DOHH2 (cell line): ENCODE data around the gene CORO2B.

ENCODE experiments used
- H3F3A ChIP-seq: fragments of 200-600 bp; sonication (generic), shearing (Covaris generic); 2 replicates; pipeline ENCODE4 v1.6.0; 2016; ENCODE audit warnings: antibody characterized with exemption, mild to moderate bottlenecking; ENCODE audit not compliant: control insufficient read depth, insufficient read depth
- H3K27ac ChIP-seq: fragments of 200-600 bp; sonication (generic); 2 replicates; pipeline ENCODE4 v1.5.1; 2014; ENCODE audit warnings: low read depth, mild to moderate bottlenecking, low read length, moderate library complexity
- H3K27me3 ChIP-seq: fragments of 200-600 bp; sonication (generic); 2 replicates; pipeline ENCODE4 v1.6.1; 2014; ENCODE audit warnings: mild to moderate bottlenecking, low read length, mixed read lengths; ENCODE audit not compliant: control insufficient read depth
- H3K36me3 ChIP-seq: fragments of 200-600 bp; sonication (generic); 2 replicates; pipeline ENCODE4 v1.6.1; 2014; ENCODE audit warnings: mild to moderate bottlenecking, low read length, moderate library complexity, mixed read lengths; ENCODE audit not compliant: control insufficient read depth
- H3K4me1 ChIP-seq: fragments of 200-600 bp; sonication (generic); 2 replicates; pipeline ENCODE4 v1.6.1; 2014; ENCODE audit warnings: mild to moderate bottlenecking, low read length, mixed read lengths; ENCODE audit not compliant: control insufficient read depth
- H3K4me2 ChIP-seq: fragments of 200-600 bp; sonication (generic); 2 replicates; pipeline ENCODE4 v1.6.0; 2014; ENCODE audit warnings: mild to moderate bottlenecking, low read length, moderate library complexity
- H3K4me3 ChIP-seq: fragments of 200-600 bp; sonication (generic); 2 replicates; pipeline ENCODE4 v1.5.1; 2014; ENCODE audit warnings: mild to moderate bottlenecking, low read length, mixed read lengths
- H3K79me2 ChIP-seq: fragments of 200-600 bp; sonication (generic); 2 replicates; pipeline ENCODE4 v1.6.1; 2014; ENCODE audit warnings: mild to moderate bottlenecking, low read length, mixed read lengths; ENCODE audit not compliant: control insufficient read depth
- H3K9me2 ChIP-seq: fragments of 200-600 bp; sonication (generic); replicated peaks from 2 replicates; pipeline ENCODE4 v1.6.1; 2014; ENCODE audit warnings: mild to moderate bottlenecking, low read length, mixed read lengths; ENCODE audit not compliant: control insufficient read depth
- H3K9me3 ChIP-seq: fragments of 200-600 bp; sonication (generic); 2 replicates; pipeline ENCODE4 v1.6.1; 2014; ENCODE audit warnings: antibody characterized with exemption, low read length, mixed read lengths; ENCODE audit not compliant: control insufficient read depth, insufficient read depth
- H4K20me1 ChIP-seq: fragments of 200-600 bp; sonication (generic); 2 replicates; pipeline ENCODE4 v1.6.0; 2014; ENCODE audit warnings: low read depth, mild to moderate bottlenecking, antibody characterized with exemption, low read length, moderate library complexity; ENCODE audit not compliant: control insufficient read depth, insufficient read depth
- CTCF ChIP-seq: fragments of 200-600 bp; sonication (generic); IDR thresholded peaks from one replicate; pipeline ENCODE4 v1.5.1; 2014; ENCODE audit warnings: antibody characterized with exemption, mild to moderate bottlenecking, low read depth, low read length; ENCODE audit not compliant: poor library complexity, severe bottlenecking
- EZH2phosphoT487 ChIP-seq: fragments of 200-600 bp; sonication (generic); IDR thresholded peaks from 2 replicates; pipeline ENCODE4 v1.6.1; 2017; ENCODE audit warnings: borderline replicate concordance, mild to moderate bottlenecking, antibody characterized with exemption, low read length, moderate library complexity, mixed read lengths

The CORO2B gene

DNA sequence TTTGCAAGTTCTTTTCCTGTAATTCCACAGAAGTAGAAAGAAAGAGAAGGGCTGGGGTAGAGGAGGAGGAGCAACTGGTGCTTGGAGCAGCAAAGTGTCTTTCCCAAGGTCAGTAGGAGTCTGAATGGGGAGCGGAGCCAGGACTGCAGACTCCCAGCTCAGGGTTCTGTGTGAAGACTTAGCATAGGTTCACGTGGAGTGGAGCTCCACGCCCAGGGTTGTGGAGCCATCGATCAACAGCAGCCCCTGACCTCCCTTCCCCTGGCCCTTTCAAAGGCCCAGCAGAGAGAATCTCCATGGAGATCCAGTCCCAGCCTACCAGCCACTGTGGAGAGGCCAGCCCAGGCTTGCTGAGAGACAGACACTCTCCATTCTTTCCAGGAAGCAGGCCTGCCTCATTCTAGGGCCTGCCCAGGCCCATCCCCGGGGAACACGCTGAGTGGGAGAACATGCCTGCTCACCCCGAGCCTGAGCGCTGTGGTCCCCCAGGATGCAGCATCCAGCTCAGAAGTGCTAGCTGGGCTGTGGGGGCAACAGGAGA is 62.1 kb downstream of the CORO2B start:
- no peaks in the 10 kb centered on the region for H3K27me3 ChIP-seq
- no peak overlapping the region for H3K27ac ChIP-seq
- H3K79me2 ChIP-seq: no peaks in the 10 kb centered on the region
- H3K4me1 ChIP-seq: peaks cover 17% of the 10 kb centered on the region
- no peaks in the 10 kb centered on the region for H3K36me3 ChIP-seq
- H3F3A ChIP-seq: no peaks in the 10 kb centered on the region
- H3K4me2 ChIP-seq: no peak overlapping the region
- H3K4me3 ChIP-seq: no peak overlapping the region
- no peaks in the 10 kb centered on the region for H3K9me3 ChIP-seq
- no peaks in the 10 kb centered on the region for H4K20me1 ChIP-seq
- TF ChIP-seq EZH2phosphoT487: no peak
- no peak for TF ChIP-seq CTCF
- no peaks in the 10 kb centered on the region for H3K9me2 ChIP-seq

DNA sequence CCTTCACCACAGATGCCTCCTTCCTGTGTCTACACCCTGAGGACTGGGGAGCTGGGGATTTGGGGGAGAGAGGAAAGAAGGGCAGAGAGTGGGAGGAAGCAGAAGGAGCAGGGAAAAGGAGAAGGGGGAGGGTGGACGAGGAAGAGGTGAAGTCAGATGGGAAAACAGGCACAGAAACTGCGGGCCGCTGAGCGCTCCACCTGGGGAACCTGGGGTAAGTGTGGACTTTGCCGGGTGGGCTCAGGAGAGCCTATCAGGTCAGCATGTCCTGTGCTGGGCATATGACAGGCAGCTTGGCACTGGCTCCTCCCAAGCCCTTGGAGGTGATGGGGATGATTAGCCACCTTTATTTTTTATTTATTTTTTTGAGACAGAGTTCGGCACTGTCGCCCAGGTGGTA is 62.6 kb downstream of the CORO2B start:
- H3K4me1 ChIP-seq: peaks cover 18% of the 10 kb centered on the region

DNA sequence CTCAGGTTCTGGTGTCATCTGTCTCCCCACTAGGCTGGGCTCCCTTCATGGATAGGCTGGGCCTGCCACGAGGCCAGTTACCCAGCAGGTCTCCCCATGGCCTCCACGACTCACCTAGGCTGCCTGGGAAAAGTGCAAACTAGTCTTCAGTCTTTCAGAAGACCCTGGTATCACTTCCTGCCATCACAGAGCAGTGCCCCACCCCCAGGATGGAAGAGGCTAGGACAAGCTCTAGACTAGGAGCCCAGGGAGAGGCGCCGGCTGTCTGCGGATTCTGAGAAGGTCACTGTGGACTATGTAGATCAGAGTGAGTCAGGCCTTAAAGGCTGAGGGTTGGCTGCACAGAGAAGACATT is 63.7 kb downstream of the CORO2B start:
- Histone ChIP-seq H3K4me2 (no peak overlapping the region), H3K4me3 (no peak overlapping the region), H3F3A (no peaks in the 10 kb centered on the region), H3K9me3 (no peaks in the 10 kb centered on the region), H3K4me1 (peaks cover 26% of the 10 kb centered on the region), H4K20me1 (no peaks in the 10 kb centered on the region), H3K27ac (no peak overlapping the region), H3K79me2 (no peaks in the 10 kb centered on the region), H3K9me2 (no peaks in the 10 kb centered on the region), H3K27me3 (peaks cover 12% of the 10 kb centered on the region), H3K36me3 (no peaks in the 10 kb centered on the region)
- TF ChIP-seq EZH2phosphoT487 (no peak), CTCF (no peak)

More for the DNA sequence above, 62.6 kb downstream of the CORO2B start:
- Histone ChIP-seq H3K9me3 (no peaks in the 10 kb centered on the region), H4K20me1 (no peaks in the 10 kb centered on the region), H3K27me3 (peaks cover 5% of the 10 kb centered on the region), H3F3A (no peaks in the 10 kb centered on the region), H3K9me2 (no peaks in the 10 kb centered on the region), H3K27ac (no peak overlapping the region), H3K4me2 (no peak overlapping the region), H3K79me2 (no peaks in the 10 kb centered on the region), H3K4me3 (no peak overlapping the region), H3K36me3 (no peaks in the 10 kb centered on the region)
- TF ChIP-seq CTCF (no peak), EZH2phosphoT487 (no peak)
